Measurements from ENCODE around the gene ZDHHC7.

Gene ZDHHC7

DNA sequence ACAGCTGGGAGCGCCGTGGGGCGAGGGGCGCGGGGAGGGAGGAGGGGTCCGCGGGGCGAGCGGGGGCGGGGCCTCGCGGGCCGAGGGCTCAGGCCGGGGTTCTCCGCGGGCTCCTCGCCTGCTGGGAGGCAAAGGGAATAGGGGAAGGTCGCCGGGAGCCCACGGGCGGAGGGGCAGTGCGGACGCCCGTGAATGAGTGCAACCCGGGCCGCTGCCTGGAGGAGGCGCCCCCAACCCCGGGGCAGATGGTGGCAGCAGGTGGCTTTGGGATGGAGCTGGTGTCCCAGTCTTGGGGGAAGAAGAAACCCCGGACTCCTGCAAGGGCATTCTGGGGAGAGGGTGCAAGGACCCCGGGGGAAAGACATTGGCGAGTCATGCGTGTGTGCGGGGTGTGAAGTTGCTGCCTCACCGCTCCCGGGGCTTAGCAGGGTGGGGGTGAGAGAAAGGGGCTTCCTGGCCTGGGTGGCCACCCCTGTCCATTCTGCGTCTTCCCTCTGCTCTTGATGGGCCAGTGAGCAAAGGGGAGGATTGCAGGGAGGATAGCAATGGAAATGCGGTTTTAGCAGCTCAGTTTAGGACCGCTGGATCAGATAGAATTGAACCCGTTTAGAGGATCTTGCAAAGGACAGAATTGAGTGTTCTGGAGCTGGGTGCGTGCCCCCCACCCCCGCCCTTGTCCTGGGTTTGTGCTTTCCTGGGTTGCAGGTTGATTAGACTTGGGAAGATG lies 16.8 kb upstream of the ZDHHC7 start:
- Histone ChIP-seq H3K27ac (ENCODE audit: low read length) (no peak overlapping the region), H3K27me3 (ENCODE audit: low read depth, low read length) (peaks cover 26% of the 10 kb centered on the region), H3K36me3 (replicated peaks; ENCODE audit: low read depth, low read length) (no peaks in the 10 kb centered on the region), H4K20me1 (ENCODE audit: insufficient read depth, low read length) (no peaks in the 10 kb centered on the region), H3K4me1 (ENCODE audit: low read length) (peaks cover 23% of the 10 kb centered on the region), H3K9me3 (ENCODE audit: insufficient read depth, low read length) (no peaks in the 10 kb centered on the region), H3K4me3 (ENCODE audit: low read length) (peak overlapping the region; percentile 88), H3K9ac (ENCODE audit: low read length) (peak overlapping the region; percentile 73), H3K79me2 (ENCODE audit: low read length) (no peaks in the 10 kb centered on the region), H2AFZ (ENCODE audit: low read depth, low read length) (peak overlapping the region; percentile 48; the same call in 1 of the 2 replicates), H3K4me2 (ENCODE audit: low read length) (peak overlapping the region; percentile 82)
- no peak for TF ChIP-seq EZH2phosphoT487 (IDR thresholded peaks at IDR 0.05; ENCODE audit: low read depth)
- TF ChIP-seq, protein P1, sequence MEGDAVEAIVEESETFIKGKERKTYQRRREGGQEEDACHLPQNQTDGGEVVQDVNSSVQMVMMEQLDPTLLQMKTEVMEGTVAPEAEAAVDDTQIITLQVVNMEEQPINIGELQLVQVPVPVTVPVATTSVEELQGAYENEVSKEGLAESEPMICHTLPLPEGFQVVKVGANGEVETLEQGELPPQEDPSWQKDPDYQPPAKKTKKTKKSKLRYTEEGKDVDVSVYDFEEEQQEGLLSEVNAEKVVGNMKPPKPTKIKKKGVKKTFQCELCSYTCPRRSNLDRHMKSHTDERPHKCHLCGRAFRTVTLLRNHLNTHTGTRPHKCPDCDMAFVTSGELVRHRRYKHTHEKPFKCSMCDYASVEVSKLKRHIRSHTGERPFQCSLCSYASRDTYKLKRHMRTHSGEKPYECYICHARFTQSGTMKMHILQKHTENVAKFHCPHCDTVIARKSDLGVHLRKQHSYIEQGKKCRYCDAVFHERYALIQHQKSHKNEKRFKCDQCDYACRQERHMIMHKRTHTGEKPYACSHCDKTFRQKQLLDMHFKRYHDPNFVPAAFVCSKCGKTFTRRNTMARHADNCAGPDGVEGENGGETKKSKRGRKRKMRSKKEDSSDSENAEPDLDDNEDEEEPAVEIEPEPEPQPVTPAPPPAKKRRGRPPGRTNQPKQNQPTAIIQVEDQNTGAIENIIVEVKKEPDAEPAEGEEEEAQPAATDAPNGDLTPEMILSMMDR (IDR thresholded peaks at IDR 0.05; ENCODE audit: low read depth, low read length) = 0 out of 2 replicates have a peak, but pooled peaks have one; percentile 12

GRCh38 chr16:85027349-85027957 lies 16.1 kb upstream of the ZDHHC7 start, which contains the start of gene KIAA0513:
Gene KIAA0513 (plus strand): TSS chr16:85027795. CDS start chr16:85067072, 39,277 bp downstream.
- Histone ChIP-seq H4K20me1 (ENCODE audit: insufficient read depth, low read length) (no peaks in the 10 kb centered on the region), H3K27ac (ENCODE audit: low read length) (no peak within 1 kb of the TSS), H3K4me2 (ENCODE audit: low read length) (peak within 1 kb of the TSS; percentile 82), H3K9ac (ENCODE audit: low read length) (peak within 1 kb of the TSS; percentile 73), H3K4me1 (ENCODE audit: low read length) (peaks cover 23% of the 10 kb centered on the region), H3K79me2 (ENCODE audit: low read length) (no peaks in the 10 kb centered on the region), H3K4me3 (ENCODE audit: low read length) (peak within 1 kb of the TSS; percentile 88), H2AFZ (ENCODE audit: low read depth, low read length) (peak within 1 kb of the TSS; percentile 80), H3K27me3 (ENCODE audit: low read depth, low read length) (peaks cover 30% of the 10 kb centered on the region), H3K9me3 (ENCODE audit: insufficient read depth, low read length) (no peaks in the 10 kb centered on the region), H3K36me3 (replicated peaks; ENCODE audit: low read depth, low read length) (no peaks in the 10 kb centered on the region)
- TF ChIP-seq EZH2phosphoT487 (IDR thresholded peaks at IDR 0.05; ENCODE audit: low read depth) = no peak
- TF ChIP-seq, protein P1 (IDR thresholded peaks at IDR 0.05; ENCODE audit: low read depth, low read length) = peak; percentile 36

DNA sequence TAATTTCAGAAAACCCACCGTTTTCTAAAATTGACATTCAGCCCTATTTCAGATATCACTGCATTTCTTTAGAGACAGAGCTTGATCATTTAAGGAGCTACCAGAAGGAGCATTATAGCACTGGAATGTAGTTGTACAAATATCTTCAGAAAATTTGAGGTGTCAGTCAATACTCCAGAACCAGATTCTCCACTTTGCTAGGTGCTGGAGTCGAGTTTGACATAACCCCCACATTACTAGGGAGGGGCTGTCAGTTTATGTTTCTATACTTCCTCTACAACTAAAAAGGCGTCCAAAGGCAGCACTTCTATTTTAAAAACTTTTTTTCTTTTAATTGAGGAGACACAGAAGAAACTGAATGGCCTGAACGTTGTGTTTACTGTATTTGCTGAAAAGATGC lies 15.4 kb upstream of the ZDHHC7 start:
- Histone ChIP-seq H3K4me1 (ENCODE audit: low read length) (peaks cover 23% of the 10 kb centered on the region), H3K36me3 (replicated peaks; ENCODE audit: low read depth, low read length) (no peaks in the 10 kb centered on the region), H3K27ac (ENCODE audit: low read length) (no peak overlapping the region), H3K9me3 (ENCODE audit: insufficient read depth, low read length) (no peaks in the 10 kb centered on the region), H4K20me1 (ENCODE audit: insufficient read depth, low read length) (no peaks in the 10 kb centered on the region), H3K9ac (ENCODE audit: low read length) (peak overlapping the region; percentile 72), H3K79me2 (ENCODE audit: low read length) (no peaks in the 10 kb centered on the region), H3K4me3 (ENCODE audit: low read length) (peak overlapping the region; percentile 88), H3K27me3 (ENCODE audit: low read depth, low read length) (peaks cover 26% of the 10 kb centered on the region), H3K4me2 (ENCODE audit: low read length) (peak overlapping the region; percentile 62), H2AFZ (ENCODE audit: low read depth, low read length) (peak overlapping the region; percentile 80; the same call in 1 of the 2 replicates)
- TF ChIP-seq EZH2phosphoT487 (IDR thresholded peaks at IDR 0.05; ENCODE audit: low read depth) = no peak
- TF ChIP-seq, protein P1 (IDR thresholded peaks at IDR 0.05; ENCODE audit: low read depth, low read length) = no peak
